Left ventricle myocardium inferior (tissue), 1 donor: ENCODE data around the gene TEDDM1. TPM values are rescaled to one million over a fixed set of nuclear protein-coding genes. Genes with fewer than 3 reads are reported as not detected.

Source experiments
- DNase-seq: peaks from one replicate; pipeline ENCODE4 v3.0.0-alpha.2; 2020
- H3K27ac ChIP-seq: fragments of 200-600 bp; replicated peaks from 2 replicates; pipeline ENCODE4 v1.8.0; 2021
- H3K27me3 ChIP-seq: fragments of 200-600 bp; 2 replicates; pipeline ENCODE4 v1.8.0; 2021; ENCODE audit warnings: low read depth
- H3K36me3 ChIP-seq: fragments of 200-600 bp; 2 replicates; pipeline ENCODE4 v1.8.0; 2021
- H3K4me1 ChIP-seq: fragments of 200-600 bp; 2 replicates; pipeline ENCODE4 v1.8.0; 2021
- H3K4me3 ChIP-seq: fragments of 200-600 bp; 2 replicates; pipeline ENCODE4 v1.8.0; 2021; ENCODE audit warnings: mild to moderate bottlenecking, moderate library complexity
- H3K9me3 ChIP-seq: fragments of 200-600 bp; replicated peaks from 2 replicates; pipeline ENCODE4 v1.8.0; 2021
- intact Hi-C: fragments of 100-400 bp; cut with micrococcal nuclease; formaldehyde crosslinking; loops from one replicate; pipeline ENCODE4 v1.11.0; 2022
- total RNA-seq: library from RNA; stranded (reverse); fragmentation: NEBNext Ultra II Directional; extraction: Animal tissue kit (Norgen Biotek cat#: 25700); gene quantifications from one replicate; pipeline ENCODE4 v1.2.1, GENCODE V29; 2021
- TF ChIP-seq, protein P1 (sequence below): fragments of 200-600 bp; IDR thresholded peaks from 2 replicates; pipeline ENCODE4 v1.8.0; 2021; ENCODE audit warnings: antibody characterized with exemption, mild to moderate bottlenecking, borderline replicate concordance
- donor health status: DM: no; HTN: yes; CAD: no; lungs with severe emphysema.

The TEDDM1 gene
- total RNA-seq, 1 donor from 2014 or later = not detected

DNA sequence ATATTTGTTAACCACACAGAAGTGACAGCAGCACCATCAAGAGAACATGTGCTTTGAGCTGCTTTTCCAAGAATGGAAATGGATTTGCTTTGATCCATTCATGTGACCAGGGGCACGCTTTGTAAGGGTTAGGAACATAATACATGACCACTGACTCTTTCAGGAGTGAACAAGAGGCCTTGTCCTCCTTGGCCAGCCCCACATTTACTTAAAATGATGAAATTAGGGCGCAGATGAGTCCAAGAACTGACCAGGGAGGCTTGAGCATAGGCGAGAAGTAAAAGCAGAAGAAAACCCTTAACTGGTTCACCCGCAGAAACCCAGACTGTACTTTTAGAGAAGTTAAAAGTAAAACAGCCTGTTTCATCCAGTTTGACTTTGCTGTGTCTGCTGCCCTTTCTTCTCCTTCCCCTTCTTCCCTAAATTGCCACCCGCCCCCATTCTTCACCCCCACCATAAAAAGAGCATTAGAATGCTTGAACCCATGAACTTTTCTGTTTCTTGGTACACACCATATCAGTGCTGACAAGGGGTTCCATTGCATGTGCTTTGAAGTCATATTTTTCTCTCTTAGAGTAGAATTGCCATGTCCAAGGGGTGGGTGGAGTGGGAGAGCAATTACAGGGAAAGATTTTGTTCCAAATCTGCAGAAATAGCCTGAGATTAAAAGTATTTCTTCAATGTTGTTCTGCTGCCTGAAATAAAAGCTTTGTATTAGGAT is 6.3 kb downstream of the TEDDM1 start:
- intact Hi-C loops = no loop called here
- no peak for DNase-seq
- Histone ChIP-seq H3K4me3 (no peak overlapping the region), H3K27ac (peak overlapping the region; percentile 97), H3K27me3 (no peaks in the 10 kb centered on the region), H3K9me3 (no peaks in the 10 kb centered on the region), H3K4me1 (peaks cover 75% of the 10 kb centered on the region), H3K36me3 (no peaks in the 10 kb centered on the region)
- TF ChIP-seq, protein P1, sequence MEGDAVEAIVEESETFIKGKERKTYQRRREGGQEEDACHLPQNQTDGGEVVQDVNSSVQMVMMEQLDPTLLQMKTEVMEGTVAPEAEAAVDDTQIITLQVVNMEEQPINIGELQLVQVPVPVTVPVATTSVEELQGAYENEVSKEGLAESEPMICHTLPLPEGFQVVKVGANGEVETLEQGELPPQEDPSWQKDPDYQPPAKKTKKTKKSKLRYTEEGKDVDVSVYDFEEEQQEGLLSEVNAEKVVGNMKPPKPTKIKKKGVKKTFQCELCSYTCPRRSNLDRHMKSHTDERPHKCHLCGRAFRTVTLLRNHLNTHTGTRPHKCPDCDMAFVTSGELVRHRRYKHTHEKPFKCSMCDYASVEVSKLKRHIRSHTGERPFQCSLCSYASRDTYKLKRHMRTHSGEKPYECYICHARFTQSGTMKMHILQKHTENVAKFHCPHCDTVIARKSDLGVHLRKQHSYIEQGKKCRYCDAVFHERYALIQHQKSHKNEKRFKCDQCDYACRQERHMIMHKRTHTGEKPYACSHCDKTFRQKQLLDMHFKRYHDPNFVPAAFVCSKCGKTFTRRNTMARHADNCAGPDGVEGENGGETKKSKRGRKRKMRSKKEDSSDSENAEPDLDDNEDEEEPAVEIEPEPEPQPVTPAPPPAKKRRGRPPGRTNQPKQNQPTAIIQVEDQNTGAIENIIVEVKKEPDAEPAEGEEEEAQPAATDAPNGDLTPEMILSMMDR = no peak

DNA sequence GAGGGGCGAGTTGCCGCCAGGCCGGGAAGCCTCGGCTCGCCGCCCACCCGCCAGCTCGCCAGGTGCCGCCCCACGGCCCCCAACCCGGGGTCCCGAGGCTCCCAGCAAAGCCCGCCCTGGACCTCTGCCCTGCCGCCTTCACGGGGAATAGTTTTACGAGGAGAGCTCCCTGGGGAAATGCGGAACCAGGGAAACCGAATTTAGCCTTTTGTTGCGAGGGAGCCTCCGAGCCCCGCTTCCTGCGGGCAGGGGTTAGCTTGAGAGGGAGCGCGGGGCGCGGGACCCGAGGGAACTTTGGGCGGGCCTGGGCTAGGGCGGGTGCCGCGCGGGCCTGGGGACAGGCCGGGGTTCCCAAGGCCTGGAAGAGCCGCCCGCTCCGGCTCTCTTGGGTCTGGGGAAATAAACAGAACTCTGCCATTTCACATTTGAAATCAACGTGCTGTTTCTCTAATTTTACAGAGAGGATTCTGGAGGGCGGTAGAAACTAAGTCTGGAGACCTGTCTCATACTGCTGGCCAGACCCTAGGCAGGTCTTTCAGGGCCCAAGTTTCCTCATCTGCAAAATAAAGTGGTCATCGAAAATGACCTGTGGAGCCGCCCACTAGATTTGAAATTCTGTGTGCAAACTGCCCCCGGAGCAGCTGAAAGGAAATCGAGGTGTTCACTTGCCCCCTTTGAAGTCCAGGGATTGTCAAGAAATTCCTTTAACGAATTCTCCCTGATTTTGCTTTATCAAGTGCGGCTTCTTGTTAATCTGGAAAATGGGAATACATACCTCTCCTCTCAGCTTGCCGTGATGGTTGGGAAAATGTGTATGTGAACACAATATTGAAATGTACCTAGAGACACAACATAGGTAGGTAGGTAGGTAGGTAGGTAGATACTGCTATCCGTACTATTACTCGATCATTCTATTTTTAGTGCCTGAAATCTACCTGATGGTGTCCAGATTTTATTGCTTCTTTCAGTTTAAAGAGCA is 8.1 kb downstream of the TEDDM1 start:
- Histone ChIP-seq H3K9me3 (no peaks in the 10 kb centered on the region), H3K36me3 (peaks cover 15% of the 10 kb centered on the region), H3K27me3 (no peaks in the 10 kb centered on the region), H3K4me3 (peak overlapping the region; percentile 96), H3K4me1 (peaks cover 88% of the 10 kb centered on the region), H3K27ac (peak overlapping the region; percentile 97)
- TF ChIP-seq, protein P1 = no peak
- peak; percentile 66 for DNase-seq
- intact Hi-C loops = no loop called here

DNA sequence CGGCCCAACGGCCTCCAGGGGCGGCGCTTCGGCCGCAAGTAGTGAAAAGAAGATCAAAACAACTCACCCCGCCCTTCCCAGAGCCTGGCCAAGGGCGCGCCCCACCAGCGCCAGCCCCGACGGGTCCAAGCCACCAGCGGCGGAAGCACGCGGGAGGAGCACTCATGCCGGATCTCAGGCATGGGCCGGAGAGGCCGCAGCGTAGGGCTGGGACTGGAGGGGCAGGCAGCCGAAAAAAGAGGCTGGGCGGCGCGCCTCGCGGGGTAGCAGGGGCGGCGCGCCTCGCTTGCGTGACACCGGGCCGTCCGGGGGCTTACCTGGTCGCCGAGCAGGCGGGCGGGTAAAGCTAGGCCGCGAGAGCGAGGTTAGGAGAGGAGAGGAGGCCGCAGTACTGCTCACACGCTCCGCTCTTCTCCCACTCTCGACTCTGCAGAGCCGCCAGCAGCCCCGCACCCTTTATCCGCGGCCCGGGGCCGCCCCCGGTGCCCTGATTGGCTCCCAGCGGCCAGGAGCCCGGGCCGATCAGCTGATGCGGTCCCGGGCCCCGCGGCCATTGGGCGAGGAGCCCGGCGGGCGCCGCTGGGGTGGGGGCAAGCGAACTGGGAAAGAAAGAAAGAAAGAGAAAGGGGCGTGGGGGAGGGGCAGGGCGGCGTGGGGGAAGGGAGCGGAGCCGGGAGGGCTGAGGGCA is 9.0 kb downstream of the TEDDM1 start, which contains the start of gene GLUL:
Gene GLUL, minus strand, starts transcription at position 429 of the 688 bp plus-strand sequence. CDS start 3,053 bp downstream, outside the sequence.
- intact Hi-C loops = no loop called here
- Histone ChIP-seq H3K27ac (peak within 1 kb of the TSS; percentile 97), H3K4me1 (peaks cover 88% of the 10 kb centered on the region), H3K36me3 (peaks cover 23% of the 10 kb centered on the region), H3K4me3 (peak within 1 kb of the TSS; percentile 96), H3K27me3 (no peaks in the 10 kb centered on the region), H3K9me3 (no peaks in the 10 kb centered on the region)
- peak; percentile 96 for DNase-seq
- TF ChIP-seq, protein P1 = no peak

DNA sequence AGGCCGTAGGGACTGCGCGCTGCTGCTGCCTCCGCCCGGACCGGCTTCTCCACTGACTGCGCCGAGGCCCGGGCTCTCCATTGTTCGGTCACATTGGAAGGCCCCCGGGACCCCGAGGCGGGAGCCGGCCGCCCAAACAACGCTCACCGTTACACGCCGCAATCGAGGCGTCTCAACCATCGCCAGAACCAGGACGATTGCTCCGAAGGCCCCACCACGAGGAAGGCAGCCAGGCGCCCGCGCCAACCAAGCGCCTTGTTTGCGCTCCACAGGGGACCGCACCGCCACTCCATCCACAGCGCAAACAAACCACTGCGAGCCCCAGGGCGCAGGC is 9.5 kb downstream of the TEDDM1 start:
- no peak for DNase-seq

DNA sequence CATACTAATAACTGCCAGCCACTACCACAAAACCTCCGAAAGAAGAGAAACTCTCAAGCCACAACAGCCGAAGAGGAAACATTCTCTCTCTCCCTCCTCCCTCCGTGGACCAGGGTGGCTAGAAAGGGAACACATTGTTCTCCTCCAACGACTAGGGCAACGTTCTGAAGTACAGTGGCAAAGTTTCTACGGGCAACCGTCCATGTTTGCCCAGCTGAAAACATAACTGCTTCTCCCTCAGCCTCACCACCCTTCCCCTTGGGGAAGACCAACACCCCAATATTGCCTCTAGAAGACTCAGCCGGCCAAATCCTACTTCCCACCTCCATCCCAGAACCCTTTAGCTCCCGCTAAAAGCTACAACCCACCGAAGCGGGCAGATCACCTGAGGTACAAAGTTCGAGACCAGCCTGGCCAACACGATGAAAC is 10.8 kb downstream of the TEDDM1 start:
- no peaks in the 10 kb centered on the region for H3K27me3 ChIP-seq
- peaks cover 42% of the 10 kb centered on the region for H3K36me3 ChIP-seq
- peak overlapping the region; percentile 96 for H3K4me3 ChIP-seq
- peak; percentile 30 for DNase-seq
- TF ChIP-seq, protein P1 = no peak
- intact Hi-C loops = no loop called here
- H3K27ac ChIP-seq = peak overlapping the region; percentile 97
- H3K9me3 ChIP-seq = no peaks in the 10 kb centered on the region
- H3K4me1 ChIP-seq = peaks cover 94% of the 10 kb centered on the region

More for the DNA sequence above, 9.5 kb downstream of the TEDDM1 start:
- H3K4me1 ChIP-seq = peaks cover 88% of the 10 kb centered on the region
- peak overlapping the region; percentile 96 for H3K4me3 ChIP-seq
- intact Hi-C loops = no loop called here
- peak overlapping the region; percentile 97 for H3K27ac ChIP-seq
- H3K36me3 ChIP-seq = peaks cover 28% of the 10 kb centered on the region
- H3K9me3 ChIP-seq = no peaks in the 10 kb centered on the region
- TF ChIP-seq, protein P1 = peak; percentile 61
- no peaks in the 10 kb centered on the region for H3K27me3 ChIP-seq
